HG03457 (cell line): ENCODE results near the gene LDB2.

Experiments
- ATAC-seq: cut with Tn5 transposase; IDR thresholded peaks from one replicate; pipeline ENCODE4 v1.9.1; 2021; ENCODE audit warnings: moderate number of reproducible peaks; ENCODE audit not compliant: unreplicated experiment

Gene LDB2

DNA sequence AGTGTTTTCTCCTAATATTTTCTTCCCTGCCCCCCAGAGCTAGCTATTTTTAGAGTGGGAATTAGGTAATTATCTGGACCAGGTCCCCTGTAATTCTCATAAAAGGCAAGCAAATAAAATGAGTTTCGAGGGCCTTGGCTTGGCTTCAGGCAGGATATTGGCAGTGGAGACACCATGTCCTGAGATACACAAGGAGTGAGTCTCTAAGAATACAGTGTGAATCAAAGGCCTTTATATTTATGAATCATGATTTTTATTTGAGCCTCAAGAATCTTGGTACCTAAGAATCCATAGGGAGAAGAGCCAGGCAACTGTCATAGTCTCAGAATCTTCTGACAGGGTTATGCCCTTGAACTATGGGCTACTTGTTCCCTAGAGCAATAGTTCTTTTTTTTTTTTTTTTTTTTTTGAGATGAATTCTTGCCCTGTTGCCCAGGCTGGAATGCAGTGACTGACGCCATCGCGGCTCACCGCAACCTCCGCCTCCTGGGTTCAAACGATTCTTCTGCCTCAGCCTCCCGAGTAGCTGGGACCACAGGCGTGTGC is 205.4 kb downstream of the LDB2 start:
- no peak for ATAC-seq

DNA sequence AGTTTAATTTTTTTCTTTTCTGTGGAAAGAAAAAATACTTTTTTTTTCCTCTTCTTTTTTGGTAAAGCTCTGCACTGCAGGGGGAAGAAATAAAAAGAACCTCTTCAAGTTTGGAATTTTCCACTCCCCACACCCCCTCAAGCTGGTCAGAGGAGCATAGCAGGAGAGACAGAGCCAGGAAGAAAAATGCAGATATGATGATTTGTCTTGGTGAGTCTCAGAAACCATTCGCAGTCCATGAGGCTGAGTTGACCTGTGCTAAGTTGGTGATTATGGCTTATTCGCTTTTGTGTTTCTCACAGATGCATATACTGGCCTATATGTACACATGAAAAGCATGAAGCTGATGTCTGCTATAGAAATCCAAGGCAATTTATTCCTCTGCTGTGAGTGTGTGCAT is 205.9 kb downstream of the LDB2 start:
- no peak for ATAC-seq

- no peak for ATAC-seq
Observed at GRCh38 chr4:16692046-16692445, 206.4 kb downstream of the LDB2 start.

DNA sequence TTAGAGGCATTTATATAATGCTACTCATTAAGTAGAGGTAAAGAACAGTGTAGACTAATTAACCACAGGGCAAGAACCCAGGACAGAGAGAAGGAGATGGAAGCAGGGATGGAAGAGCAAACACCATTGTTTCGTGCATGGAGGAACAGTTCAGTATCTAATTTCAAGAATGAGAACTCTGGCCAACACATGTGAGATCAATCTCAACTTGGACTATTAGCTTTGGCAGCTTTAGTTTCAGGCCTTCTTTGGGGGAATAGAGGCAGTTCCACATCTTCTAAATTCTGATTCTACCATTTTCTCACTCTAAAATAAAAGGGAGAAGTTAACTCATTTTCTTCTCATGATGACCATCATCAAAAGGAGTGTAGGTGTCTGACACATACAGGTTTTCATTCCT is 207.0 kb downstream of the LDB2 start:
- no peak for ATAC-seq

GRCh38 chr4:16687845-16688244 is 210.6 kb downstream of the LDB2 start:
- no peak for ATAC-seq

GRCh38 chr4:16687011-16687410 is 211.4 kb downstream of the LDB2 start:
- no peak for ATAC-seq

- no peak for ATAC-seq
Observed at GRCh38 chr4:16686195-16686594, 212.2 kb downstream of the LDB2 start.

- ATAC-seq: no peak
Observed at GRCh38 chr4:16685536-16685935, 212.9 kb downstream of the LDB2 start.

- ATAC-seq: no peak
Observed at GRCh38 chr4:16684935-16685334, 213.5 kb downstream of the LDB2 start.

GRCh38 chr4:16684097-16684496 is 214.3 kb downstream of the LDB2 start:
- ATAC-seq: no peak

DNA sequence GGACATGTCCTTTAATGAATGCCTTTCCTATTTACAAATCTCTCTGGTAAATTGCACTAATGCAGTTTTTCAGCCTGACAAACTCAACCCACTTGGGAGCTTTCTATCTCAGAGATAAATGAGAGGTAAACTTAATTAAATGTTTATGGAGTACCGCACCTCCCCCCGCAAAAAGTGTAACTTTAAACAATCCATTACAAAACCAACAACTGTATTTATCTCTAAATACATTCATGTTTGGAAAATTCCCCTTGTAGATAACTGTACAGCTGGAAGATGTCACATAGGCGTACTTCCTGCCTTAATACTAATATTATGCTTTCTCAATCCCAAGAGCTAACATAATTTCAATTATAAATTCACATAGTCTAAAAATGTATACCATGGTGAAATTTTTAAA is 215.5 kb downstream of the LDB2 start:
- no peak for ATAC-seq

- ATAC-seq: no peak
Observed at GRCh38 chr4:16677001-16677944, 221.2 kb downstream of the LDB2 start.

DNA sequence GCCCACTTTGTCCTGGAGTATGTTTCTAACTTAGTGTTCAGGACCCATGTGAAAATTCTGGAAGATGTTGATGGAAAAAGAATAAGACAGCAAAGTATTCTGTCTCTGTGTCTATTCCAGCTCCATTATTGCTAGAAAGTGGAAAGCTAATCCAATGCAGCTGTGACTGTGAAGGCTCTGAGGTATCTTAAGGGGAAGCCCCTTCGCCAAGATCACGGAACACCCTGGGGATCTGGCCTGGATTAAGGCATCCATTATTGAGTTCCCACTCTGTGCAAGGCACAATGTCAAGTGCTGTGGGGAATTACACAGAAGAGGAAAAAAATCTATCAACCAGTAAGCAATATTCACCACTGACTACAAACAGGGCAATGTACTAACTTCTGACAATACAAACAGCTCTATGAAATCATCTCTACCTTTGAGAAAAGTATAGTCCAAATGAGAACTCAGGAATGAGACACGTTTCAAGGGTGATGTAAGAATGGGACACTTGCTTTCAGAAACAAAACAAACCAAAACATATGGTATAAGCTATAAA is 222.1 kb downstream of the LDB2 start:
- no peak for ATAC-seq

GRCh38 chr4:16674082-16674481 is 224.4 kb downstream of the LDB2 start:
- no peak for ATAC-seq

- ATAC-seq: no peak
Observed at GRCh38 chr4:16672421-16672820, 226.0 kb downstream of the LDB2 start.

- no peak for ATAC-seq
Observed at GRCh38 chr4:16671741-16672140, 226.7 kb downstream of the LDB2 start.

GRCh38 chr4:16670727-16671126 is 227.7 kb downstream of the LDB2 start:
- ATAC-seq: no peak

- no peak for ATAC-seq
Observed at GRCh38 chr4:16669036-16669435, 229.4 kb downstream of the LDB2 start.

DNA sequence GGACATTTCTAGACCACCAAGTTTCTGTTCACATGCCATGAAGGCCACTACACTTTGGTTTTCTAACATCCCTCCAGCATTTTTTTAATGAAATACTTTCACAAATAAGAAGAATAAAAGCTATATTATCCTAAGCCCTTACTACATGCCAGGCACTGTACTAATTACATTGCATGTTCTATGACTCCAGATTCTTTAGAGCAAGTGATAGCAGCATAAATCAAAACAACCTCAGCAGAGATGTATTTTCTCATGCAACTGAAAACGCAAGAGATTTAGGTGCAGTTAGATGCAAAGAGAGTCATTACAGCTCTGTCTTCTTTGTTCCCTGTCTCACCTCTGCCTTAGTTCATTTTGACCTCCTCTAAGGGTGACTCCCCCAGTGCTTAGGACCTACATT is 230.0 kb downstream of the LDB2 start:
- no peak for ATAC-seq

- ATAC-seq: no peak
Observed at GRCh38 chr4:16667464-16667863, 231.0 kb downstream of the LDB2 start.

DNA sequence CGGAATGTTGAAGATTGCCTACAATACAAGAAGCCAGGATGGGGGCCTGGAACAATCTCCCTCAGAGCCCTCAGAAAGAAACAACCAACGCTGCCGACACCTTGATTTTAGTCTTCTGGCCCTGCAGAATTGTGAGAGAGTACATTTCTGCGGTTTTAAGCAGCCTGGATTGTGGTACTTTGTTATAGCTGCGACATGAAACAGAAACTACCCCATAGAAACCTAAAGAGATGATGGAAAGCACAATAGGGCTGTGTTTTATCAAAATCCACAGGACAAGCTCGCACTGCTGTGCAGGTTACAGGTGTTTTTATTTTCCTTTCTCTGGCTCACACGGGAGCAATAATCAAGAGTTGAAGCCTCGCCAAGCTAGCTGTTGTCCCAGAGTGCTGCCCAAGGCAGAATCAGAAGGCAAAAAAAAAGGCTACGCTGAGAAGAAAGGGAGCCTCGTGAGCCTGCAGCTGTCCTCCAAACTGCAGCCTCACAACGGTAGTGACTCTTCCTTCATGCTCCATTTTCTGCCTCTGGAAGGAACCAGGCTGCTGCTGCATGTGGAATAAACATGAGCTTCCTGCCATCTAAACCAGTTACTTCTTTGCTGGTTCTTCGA is 232.4 kb downstream of the LDB2 start:
- no peak for ATAC-seq

DNA sequence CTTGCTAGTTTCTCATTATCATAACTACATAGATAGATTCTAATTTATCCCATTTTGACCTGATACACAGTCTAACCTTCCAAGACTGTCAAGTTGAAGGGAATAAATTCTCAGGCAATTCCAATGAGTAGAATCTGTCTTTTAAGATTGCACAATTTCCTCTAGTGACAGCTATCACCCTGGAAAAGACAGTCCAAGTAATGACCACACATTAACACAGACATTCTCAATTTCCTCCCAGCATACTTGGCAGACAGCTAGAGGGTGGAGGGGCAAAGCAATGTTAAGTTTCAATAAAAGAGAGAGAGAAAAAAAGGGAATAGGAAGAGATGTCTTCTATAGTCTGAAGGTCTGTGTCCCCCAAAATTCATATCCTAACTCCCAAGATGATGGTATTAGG is 234.7 kb downstream of the LDB2 start:
- no peak for ATAC-seq
